HG03097 (cell line): Measurements from ENCODE around the gene TOM1L1.

Experiments used
- ATAC-seq: cut with Tn5 transposase; IDR thresholded peaks from one replicate; pipeline ENCODE4 v1.9.1; 2021; ENCODE audit not compliant: unreplicated experiment, low FRiP score

TOM1L1 gene

DNA sequence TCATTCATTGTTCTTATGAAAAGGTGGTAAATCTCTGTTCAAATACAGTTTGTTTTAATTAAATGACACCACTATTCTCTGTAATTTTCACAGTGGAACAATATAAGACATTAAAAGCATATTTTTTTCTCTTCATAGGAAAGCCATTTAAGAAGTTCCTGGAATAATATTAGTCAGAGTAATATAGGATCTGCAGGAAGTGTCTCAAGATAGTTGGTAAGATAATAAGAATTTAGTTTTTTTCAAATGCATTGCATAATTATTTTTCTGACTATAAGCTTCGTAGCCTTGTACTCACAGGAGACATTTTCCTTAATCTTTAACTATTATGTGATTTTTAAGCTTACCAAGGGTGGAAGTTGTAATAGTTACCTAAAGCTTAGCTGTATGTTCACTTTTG is 84.8 kb downstream of the TOM1L1 start:
- no peak for ATAC-seq

GRCh38 chr17:54990118-54990517 is 89.5 kb downstream of the TOM1L1 start:
- ATAC-seq = no peak

DNA sequence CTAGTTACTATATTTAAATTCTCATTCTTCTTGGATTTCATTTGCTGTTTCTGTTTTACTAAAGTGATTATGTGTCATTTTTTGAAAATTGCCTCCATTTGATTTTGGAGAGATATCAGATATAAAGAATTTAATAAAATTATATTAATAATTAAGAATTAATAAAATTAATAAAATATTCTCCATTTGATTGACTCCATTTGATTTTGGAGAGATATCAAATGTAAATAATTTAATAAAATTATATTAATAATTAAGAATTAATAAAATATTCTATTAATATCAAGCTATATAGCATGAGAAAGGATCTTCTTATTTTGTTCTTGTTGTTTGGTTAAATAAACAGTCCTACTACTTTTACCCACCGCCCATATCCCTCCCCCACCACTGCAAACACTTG is 90.9 kb downstream of the TOM1L1 start:
- no peak for ATAC-seq

GRCh38 chr17:54992797-54993639 is 92.4 kb downstream of the TOM1L1 start:
- no peak for ATAC-seq

- no peak for ATAC-seq
Observed at GRCh38 chr17:54996441-54996840, 95.8 kb downstream of the TOM1L1 start.

DNA sequence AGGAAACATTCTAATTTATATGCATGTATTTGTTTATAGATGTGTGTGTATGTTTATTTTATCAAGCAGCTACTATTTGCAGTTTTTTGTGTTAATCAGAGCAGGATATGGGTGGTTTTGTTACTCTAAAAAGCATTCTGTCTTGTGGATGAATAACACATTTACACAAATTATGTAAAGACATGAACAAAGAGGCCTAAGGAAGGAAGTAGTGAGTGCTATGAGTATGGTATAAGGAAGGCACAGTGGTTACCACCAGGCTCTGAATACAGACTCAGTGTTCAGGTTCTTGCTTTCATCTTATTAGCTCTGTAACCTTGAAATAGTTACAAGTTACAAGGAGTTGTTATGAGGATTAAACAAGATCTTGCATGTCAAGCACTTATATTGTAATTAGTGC is 101.8 kb downstream of the TOM1L1 start:
- no peak for ATAC-seq

- no peak for ATAC-seq
Observed at GRCh38 chr17:55004484-55004883, 103.8 kb downstream of the TOM1L1 start.

DNA sequence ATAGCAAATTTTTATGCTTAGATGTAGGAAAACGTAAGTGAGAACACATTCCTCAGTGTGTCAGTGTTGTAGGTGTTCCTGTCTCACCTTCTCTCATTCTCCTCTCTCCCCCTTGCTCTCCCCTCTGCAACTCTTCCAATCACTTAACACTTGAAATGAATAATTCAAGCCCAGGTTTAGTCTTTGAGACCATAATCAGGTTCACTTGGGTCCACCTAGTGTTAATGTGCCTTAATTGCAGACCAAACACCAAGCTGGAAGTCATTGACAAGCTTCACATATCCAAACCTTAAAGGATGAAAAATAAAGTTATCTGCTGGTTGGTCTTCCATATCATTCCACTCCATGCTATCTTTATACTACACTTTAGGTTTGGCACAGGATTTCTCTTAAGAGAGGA is 104.9 kb downstream of the TOM1L1 start:
- no peak for ATAC-seq
